Mesenchymal stem cell (in vitro differentiated cells and primary cell): Measurements from ENCODE around the gene TOM1L2.

Experiments used
- DNase-seq: peaks from one replicate; pipeline ENCODE4 v3.0.0-alpha.2; 2013
- H2AFZ ChIP-seq: one replicate; pipeline ENCODE4 v1.6.1; 2013; ENCODE audit warnings: low read depth, mild to moderate bottlenecking, control low read depth, inconsistent platforms, low read length, moderate library complexity
- H2AK5ac ChIP-seq: 2 replicates; pipeline ENCODE4 v1.6.1; 2013; ENCODE audit warnings: low read length, moderate library complexity, mild to moderate bottlenecking, inconsistent platforms; ENCODE audit not compliant: severe bottlenecking
- H2BK120ac ChIP-seq: one replicate; pipeline ENCODE4 v1.6.1; 2013; ENCODE audit warnings: low read depth, mild to moderate bottlenecking, inconsistent platforms, low read length, moderate library complexity
- H2BK12ac ChIP-seq, 2 experiments: one replicate each; pipeline ENCODE4 v1.6.1; 2013; ENCODE audit warnings: inconsistent platforms in 2 of 2, low read length in 2 of 2, mild to moderate bottlenecking in 2 of 2, moderate library complexity in 2 of 2, control low read depth in 1 of 2
- H2BK15ac ChIP-seq: one replicate; pipeline ENCODE4 v1.6.1; 2013; ENCODE audit warnings: mild to moderate bottlenecking, low read depth, inconsistent platforms; ENCODE audit not compliant: poor library complexity, severe bottlenecking
- H2BK5ac ChIP-seq: 2 replicates; pipeline ENCODE4 v1.6.1; 2013; ENCODE audit warnings: low read depth, mild to moderate bottlenecking, low read length, control low read depth, inconsistent platforms; ENCODE audit not compliant: poor library complexity, severe bottlenecking
- H3K14ac ChIP-seq, 2 experiments: one replicate each; pipeline ENCODE4 v1.6.1; 2013; ENCODE audit warnings: inconsistent platforms in 2 of 2, low read length in 2 of 2, control low read depth in 1 of 2, mild to moderate bottlenecking in 1 of 2, moderate library complexity in 1 of 2
- H3K18ac ChIP-seq, 2 experiments: one replicate each; pipeline ENCODE4 v1.6.1; 2013; ENCODE audit warnings: inconsistent platforms in 2 of 2, low read length in 2 of 2, control low read depth in 1 of 2, low read depth in 1 of 2, mild to moderate bottlenecking in 1 of 2
- H3K23ac ChIP-seq, 2 experiments: one replicate each; pipeline ENCODE4 v1.6.1; 2013; ENCODE audit warnings: inconsistent platforms in 2 of 2, low read length in 2 of 2, mild to moderate bottlenecking in 2 of 2, moderate library complexity in 2 of 2, control low read depth in 1 of 2
- H3K27ac ChIP-seq: 2 replicates; pipeline ENCODE4 v1.5.1; 2013; ENCODE audit warnings: mild to moderate bottlenecking, moderate library complexity, low read length, control low read depth, inconsistent platforms; ENCODE audit not compliant: poor library complexity, severe bottlenecking
- H3K27me3 ChIP-seq, 2 experiments: 2 replicates each; pipeline versions ENCODE4 v1.6.1 to v1.7.0; 2013; ENCODE audit warnings: low read length in 2 of 2, mild to moderate bottlenecking in 2 of 2, moderate library complexity in 2 of 2, control low read depth in 1 of 2, inconsistent platforms in 1 of 2; ENCODE audit not compliant: control insufficient read depth in 1 of 2, insufficient read depth in 1 of 2
- H3K36me3 ChIP-seq, 2 experiments: 2 replicates each; pipeline versions ENCODE4 v1.6.1 to v1.7.0; 2013; ENCODE audit warnings: low read length in 2 of 2, control low read depth in 1 of 2, inconsistent platforms in 1 of 2, low read depth in 1 of 2, mild to moderate bottlenecking in 1 of 2; ENCODE audit not compliant: insufficient read depth in 2 of 2, control insufficient read depth in 1 of 2
- H3K4ac ChIP-seq, 2 experiments: one replicate each; pipeline ENCODE4 v1.6.1; 2013; ENCODE audit warnings: inconsistent platforms in 2 of 2, low read length in 2 of 2, mild to moderate bottlenecking in 2 of 2, moderate library complexity in 2 of 2, control low read depth in 1 of 2, low read depth in 1 of 2
- H3K4me1 ChIP-seq: 2 replicates; pipeline ENCODE4 v1.6.1; 2013; ENCODE audit warnings: low read depth, low read length, control low read depth; ENCODE audit not compliant: control insufficient read depth, insufficient read depth
- H3K4me2 ChIP-seq: 2 replicates; pipeline ENCODE4 v1.6.1; 2013; ENCODE audit warnings: low read length, mild to moderate bottlenecking, inconsistent platforms; ENCODE audit not compliant: poor library complexity, severe bottlenecking
- H3K4me3 ChIP-seq, 2 experiments: 2 replicates each; pipeline versions ENCODE4 v1.5.1 to v1.7.0; 2013; ENCODE audit warnings: low read length in 2 of 2, mild to moderate bottlenecking in 2 of 2, control low read depth in 1 of 2, low read depth in 1 of 2; ENCODE audit not compliant: insufficient read depth in 1 of 2
- H3K79me1 ChIP-seq: replicated peaks from 2 replicates; pipeline ENCODE4 v1.6.1; 2013; ENCODE audit warnings: mild to moderate bottlenecking, control low read depth, low read length, inconsistent platforms; ENCODE audit not compliant: poor library complexity, severe bottlenecking
- H3K9ac ChIP-seq: 2 replicates; pipeline ENCODE4 v1.7.0; 2013; ENCODE audit warnings: mild to moderate bottlenecking, low read length, moderate library complexity
- H3K9me3 ChIP-seq: 2 replicates; pipeline ENCODE4 v1.7.0; 2013; ENCODE audit warnings: mild to moderate bottlenecking, low read length; ENCODE audit not compliant: control insufficient read depth
- H4K8ac ChIP-seq: one replicate; pipeline ENCODE4 v1.6.1; 2013; ENCODE audit warnings: inconsistent platforms, mild to moderate bottlenecking, low read length, moderate library complexity
- H4K91ac ChIP-seq: one replicate; pipeline ENCODE4 v1.6.1; 2013; ENCODE audit warnings: mild to moderate bottlenecking, low read length, inconsistent platforms
- WGBS: methylation state at CpG from one replicate; pipeline ENCODE4 v1.1.7; 2013; ENCODE audit warnings: mixed read lengths; 5-methylcytosine and 5-hydroxymethylcytosine counted together

TOM1L2 gene

GRCh38 chr17:17888371-17888770 is 83.8 kb downstream of the TOM1L2 start:
- no peak for DNase-seq

GRCh38 chr17:17887752-17888304 is 84.4 kb downstream of the TOM1L2 start:
- peaks cover 4% of the 10 kb centered on the region for H3K79me1 ChIP-seq
- H3K36me3 ChIP-seq = peaks cover 55 to 64% of the 10 kb centered on the region in 2 experiments
- H2BK120ac ChIP-seq = no peak overlapping the region
- H3K27ac ChIP-seq = no peak overlapping the region
- 96% methylated on average over 4 of the region's 4 CpGs for whole genome bisulfite sequencing
- H3K14ac ChIP-seq = no peak overlapping the region
- H3K23ac ChIP-seq = no peak overlapping the region
- H3K27me3 ChIP-seq = no peaks in the 10 kb centered on the region
- H3K4me2 ChIP-seq = no peak overlapping the region
- no peak overlapping the region for H2AK5ac ChIP-seq
- H3K4me1 ChIP-seq = peaks cover 16% of the 10 kb centered on the region
- H4K8ac ChIP-seq = no peak overlapping the region
- H3K9ac ChIP-seq = no peak overlapping the region
- no peak overlapping the region for H2BK12ac ChIP-seq
- no peaks in the 10 kb centered on the region for H3K9me3 ChIP-seq
- no peak for DNase-seq
- H3K4ac ChIP-seq = no peak overlapping the region
- no peak overlapping the region for H2AFZ ChIP-seq
- H3K4me3 ChIP-seq = no peak overlapping the region
- no peak overlapping the region for H3K18ac ChIP-seq
- no peak overlapping the region for H2BK15ac ChIP-seq
- no peak overlapping the region for H2BK5ac ChIP-seq
- no peak overlapping the region for H4K91ac ChIP-seq

More at GRCh38 chr17:17888371-17888770, 83.8 kb downstream of the TOM1L2 start:
- no CpG with 5 or more reads among the region's 1 CpG for WGBS
- Histone ChIP-seq H3K36me3 (peaks cover 57 to 65% of the 10 kb centered on the region in 2 experiments), H2BK120ac (no peak overlapping the region), H3K23ac (no peak overlapping the region), H3K4me1 (peaks cover 16% of the 10 kb centered on the region), H3K27ac (no peak overlapping the region), H2BK15ac (no peak overlapping the region), H4K91ac (no peak overlapping the region), H2AK5ac (no peak overlapping the region), H3K9me3 (no peaks in the 10 kb centered on the region), H3K14ac (no peak overlapping the region), H3K4ac (no peak overlapping the region), H2AFZ (no peak overlapping the region), H2BK12ac (no peak overlapping the region), H3K4me2 (no peak overlapping the region), H3K4me3 (no peak overlapping the region), H3K79me1 (peaks cover 4% of the 10 kb centered on the region), H3K9ac (no peak overlapping the region), H3K27me3 (no peaks in the 10 kb centered on the region), H2BK5ac (no peak overlapping the region), H3K18ac (no peak overlapping the region), H4K8ac (no peak overlapping the region)

GRCh38 chr17:17886726-17887125 is 85.5 kb downstream of the TOM1L2 start:
- Histone ChIP-seq H2BK5ac (no peak overlapping the region), H3K4ac (no peak overlapping the region), H3K27ac (no peak overlapping the region), H2BK12ac (no peak overlapping the region), H2AFZ (no peak overlapping the region), H2BK15ac (no peak overlapping the region), H3K4me1 (peaks cover 10% of the 10 kb centered on the region), H4K8ac (no peak overlapping the region), H3K4me2 (no peak overlapping the region), H2AK5ac (no peak overlapping the region), H3K27me3 (no peaks in the 10 kb centered on the region), H4K91ac (no peak overlapping the region), H3K9ac (no peak overlapping the region), H3K79me1 (peaks cover 4% of the 10 kb centered on the region), H3K23ac (no peak overlapping the region), H3K9me3 (no peaks in the 10 kb centered on the region), H2BK120ac (no peak overlapping the region), H3K4me3 (no peak overlapping the region), H3K18ac (no peak overlapping the region), H3K36me3 (peaks cover 55 to 65% of the 10 kb centered on the region in 2 experiments), H3K14ac (no peak overlapping the region)
- no peak for DNase-seq
- 87% methylated on average over 4 of the region's 4 CpGs for WGBS

DNA sequence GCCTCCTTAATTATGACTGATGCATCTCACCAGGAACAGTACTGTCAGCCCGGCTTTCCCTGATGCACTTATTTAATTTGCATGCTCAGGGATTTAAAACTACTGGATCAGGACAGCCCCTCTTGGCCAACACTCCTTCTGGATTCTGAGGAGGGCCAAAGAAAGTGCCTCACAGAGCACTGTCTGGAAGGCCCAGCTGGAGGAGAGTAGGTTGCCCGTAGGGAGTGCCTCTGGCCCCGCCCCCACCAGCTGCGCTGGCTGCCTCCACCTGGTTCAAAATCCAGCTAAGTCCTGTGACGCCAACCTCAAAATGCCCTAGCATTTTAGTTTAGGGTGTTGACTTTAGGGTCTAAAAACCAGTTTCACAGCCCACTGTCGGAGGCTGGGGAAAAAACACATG is 86.0 kb downstream of the TOM1L2 start:
- no peak overlapping the region for H4K8ac ChIP-seq
- no peak for DNase-seq
- H2BK12ac ChIP-seq = no peak overlapping the region
- H3K27me3 ChIP-seq = no peaks in the 10 kb centered on the region
- H4K91ac ChIP-seq = no peak overlapping the region
- peaks cover 58 to 65% of the 10 kb centered on the region in 2 experiments for H3K36me3 ChIP-seq
- no peak overlapping the region for H3K4ac ChIP-seq
- H3K4me2 ChIP-seq = no peak overlapping the region
- H3K9me3 ChIP-seq = no peaks in the 10 kb centered on the region
- no peak overlapping the region for H2BK15ac ChIP-seq
- no peak overlapping the region for H2BK120ac ChIP-seq
- peaks cover 7% of the 10 kb centered on the region for H3K79me1 ChIP-seq
- no peak overlapping the region for H3K9ac ChIP-seq
- WGBS = 88% methylated on average over 6 of the region's 6 CpGs
- no peak overlapping the region for H3K23ac ChIP-seq
- no peak overlapping the region for H3K27ac ChIP-seq
- H2AFZ ChIP-seq = no peak overlapping the region
- H3K14ac ChIP-seq = no peak overlapping the region
- no peak overlapping the region for H2BK5ac ChIP-seq
- peaks cover 6% of the 10 kb centered on the region for H3K4me1 ChIP-seq
- H2AK5ac ChIP-seq = no peak overlapping the region
- H3K4me3 ChIP-seq = no peak overlapping the region
- no peak overlapping the region for H3K18ac ChIP-seq
